PFSK-1 (cell line): Measurements from ENCODE around the gene RASGRP3.
A peak's percentile ranks its signal among the peaks of the same experiment; 100 is the strongest.

Experiments
- FOXP2 ChIP-seq: optimal IDR thresholded peaks from 2 replicates; pipeline ENCODE3; 2011; ENCODE audit warnings: borderline replicate concordance, control low read depth, inconsistent platforms; ENCODE audit not compliant: insufficient read depth; ENCODE audit errors: extremely low read length, extremely low read depth
- POLR2AphosphoS5 ChIP-seq: IDR thresholded peaks from 2 replicates; pipeline ENCODE4 v1.6.1; 2012; ENCODE audit warnings: low read depth, mild to moderate bottlenecking, control low read depth, low read length, moderate library complexity
- REST ChIP-seq, 2 experiments: IDR thresholded peaks; 2 replicates each; pipeline versions ENCODE4 v1.6.1 to v1.8.0; 2011 to 2012; ENCODE audit warnings: low read depth in 2 of 2, low read length in 2 of 2, control low read depth in 1 of 2, inconsistent platforms in 1 of 2, mild to moderate bottlenecking in 1 of 2, moderate library complexity in 1 of 2; ENCODE audit not compliant: insufficient read depth in 1 of 2
- SIN3A ChIP-seq: IDR thresholded peaks from 2 replicates; pipeline ENCODE4 v1.6.1; 2012; ENCODE audit warnings: mild to moderate bottlenecking, low read length, moderate library complexity, borderline replicate concordance; ENCODE audit not compliant: insufficient read depth
- TAF1 ChIP-seq: IDR thresholded peaks from 2 replicates; pipeline ENCODE4 v1.6.1; 2012; ENCODE audit warnings: low read length, control low read depth, borderline replicate concordance; ENCODE audit not compliant: insufficient read depth

Gene RASGRP3

GRCh38 chr2:33588232-33588631 is 111.8 kb downstream of the RASGRP3 start:
- no peak for TF ChIP-seq TAF1
- TF ChIP-seq POLR2AphosphoS5: no peak
- no peak for TF ChIP-seq REST (IDR thresholded peaks at IDR 0.05; ENCODE audit: insufficient read depth in 1 of 2, low read depth in 2 of 2, low read length in 2 of 2)
- no peak for TF ChIP-seq FOXP2
- TF ChIP-seq SIN3A: no peak

DNA sequence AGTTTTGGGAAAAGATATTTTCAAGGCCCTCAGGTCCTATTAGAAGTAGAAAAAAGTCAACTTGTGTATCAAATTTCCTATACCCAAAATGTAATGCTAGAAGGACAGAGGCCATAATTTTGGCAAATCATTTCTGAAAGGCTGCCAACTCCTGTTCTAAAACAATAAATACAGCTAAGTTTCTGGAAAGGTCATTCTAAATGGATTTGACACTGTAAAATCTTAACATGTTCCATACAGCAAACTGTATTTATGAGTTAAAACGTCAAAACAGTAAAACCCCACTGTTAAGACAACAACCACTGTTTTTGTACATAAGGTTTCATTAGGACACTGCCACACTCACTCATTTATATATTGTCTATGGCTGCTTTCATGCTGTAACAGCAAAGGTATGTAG is 113.0 kb downstream of the RASGRP3 start:
- TF ChIP-seq SIN3A: no peak
- TF ChIP-seq FOXP2: no peak
- no peak for TF ChIP-seq TAF1
- no peak for TF ChIP-seq POLR2AphosphoS5
- TF ChIP-seq REST (IDR thresholded peaks at IDR 0.05; ENCODE audit: insufficient read depth in 1 of 2, low read depth in 2 of 2, low read length in 2 of 2): no peak

DNA sequence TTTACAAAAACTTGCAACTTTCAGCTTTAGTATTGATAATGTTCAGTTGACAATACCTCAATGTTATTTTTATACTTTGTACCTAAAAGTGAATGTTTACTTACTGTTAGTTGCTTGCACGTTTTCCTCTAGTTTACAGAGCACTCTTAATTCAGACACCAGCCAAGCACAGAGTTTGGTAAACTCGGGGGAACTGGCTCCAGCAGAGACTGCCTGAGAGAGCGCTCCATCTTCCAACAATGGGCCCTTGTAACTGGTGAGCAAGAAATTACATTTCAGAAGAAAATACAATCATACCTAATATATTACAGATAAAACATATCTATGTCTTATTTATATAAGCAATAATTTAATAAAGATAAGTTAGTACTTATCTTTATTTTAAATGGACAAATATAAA is 118.9 kb downstream of the RASGRP3 start:
- TF ChIP-seq POLR2AphosphoS5 (no peak), FOXP2 (no peak)

- no peak for TF ChIP-seq POLR2AphosphoS5
- no peak for TF ChIP-seq REST (IDR thresholded peaks at IDR 0.05; ENCODE audit: insufficient read depth in 1 of 2, low read depth in 2 of 2, low read length in 2 of 2)
- TF ChIP-seq SIN3A: no peak
Observed at GRCh38 chr2:33597026-33597425, 120.6 kb downstream of the RASGRP3 start.

DNA sequence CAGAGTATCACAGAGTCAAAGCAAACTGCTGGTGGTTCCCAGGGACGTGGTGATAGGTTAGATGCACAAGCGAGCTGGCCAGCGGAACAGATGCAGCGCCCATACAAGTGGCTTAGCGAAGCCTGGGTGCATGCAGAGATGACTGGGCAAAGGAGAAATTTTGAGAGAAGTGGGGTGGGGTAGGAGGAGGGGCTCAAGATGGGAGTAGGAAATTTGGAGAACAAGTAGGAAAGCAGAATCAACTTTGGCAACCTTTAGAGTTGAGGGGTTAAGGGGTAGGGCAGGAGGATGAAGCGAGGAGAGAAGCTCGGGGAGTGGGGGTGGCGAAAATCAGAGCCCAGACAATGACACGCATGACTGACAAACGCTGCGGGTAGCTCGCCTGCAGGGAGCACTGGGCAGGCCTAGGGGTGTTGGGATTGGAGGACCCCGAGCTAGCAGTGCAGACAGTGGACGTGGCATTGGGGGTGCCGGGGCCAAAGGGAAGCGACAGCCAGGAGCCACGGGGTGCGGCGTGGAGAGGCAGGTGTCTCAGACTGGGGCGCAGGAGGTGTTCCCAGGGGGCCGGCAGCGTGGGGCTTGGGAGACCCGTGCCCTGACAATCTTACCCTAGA is 122.2 kb downstream of the RASGRP3 start:
- TF ChIP-seq SIN3A (peak; percentile 62; the same call in 1 of the 2 replicates), TAF1 (peak; percentile 62; the same call in 1 of the 2 replicates), REST (IDR thresholded peaks at IDR 0.05; ENCODE audit: insufficient read depth in 1 of 2, low read depth in 2 of 2, low read length in 2 of 2) (0 out of 4 replicates have a peak, but pooled peaks of 1 of the 2 experiments have one; percentile 34), POLR2AphosphoS5 (no peak)
